Measurements from ENCODE around the gene BRD3OS. TPM values are rescaled to one million over a fixed set of nuclear protein-coding genes. Genes with fewer than 3 reads are reported as not detected.

The BRD3OS gene
- total and polyA plus RNA-seq, 10 of the 15 experiments (the other 5 are each of a cell fraction or from before 2014, with no cell fraction given): 2.1 to 13.7 (median 10.7) TPM

DNA sequence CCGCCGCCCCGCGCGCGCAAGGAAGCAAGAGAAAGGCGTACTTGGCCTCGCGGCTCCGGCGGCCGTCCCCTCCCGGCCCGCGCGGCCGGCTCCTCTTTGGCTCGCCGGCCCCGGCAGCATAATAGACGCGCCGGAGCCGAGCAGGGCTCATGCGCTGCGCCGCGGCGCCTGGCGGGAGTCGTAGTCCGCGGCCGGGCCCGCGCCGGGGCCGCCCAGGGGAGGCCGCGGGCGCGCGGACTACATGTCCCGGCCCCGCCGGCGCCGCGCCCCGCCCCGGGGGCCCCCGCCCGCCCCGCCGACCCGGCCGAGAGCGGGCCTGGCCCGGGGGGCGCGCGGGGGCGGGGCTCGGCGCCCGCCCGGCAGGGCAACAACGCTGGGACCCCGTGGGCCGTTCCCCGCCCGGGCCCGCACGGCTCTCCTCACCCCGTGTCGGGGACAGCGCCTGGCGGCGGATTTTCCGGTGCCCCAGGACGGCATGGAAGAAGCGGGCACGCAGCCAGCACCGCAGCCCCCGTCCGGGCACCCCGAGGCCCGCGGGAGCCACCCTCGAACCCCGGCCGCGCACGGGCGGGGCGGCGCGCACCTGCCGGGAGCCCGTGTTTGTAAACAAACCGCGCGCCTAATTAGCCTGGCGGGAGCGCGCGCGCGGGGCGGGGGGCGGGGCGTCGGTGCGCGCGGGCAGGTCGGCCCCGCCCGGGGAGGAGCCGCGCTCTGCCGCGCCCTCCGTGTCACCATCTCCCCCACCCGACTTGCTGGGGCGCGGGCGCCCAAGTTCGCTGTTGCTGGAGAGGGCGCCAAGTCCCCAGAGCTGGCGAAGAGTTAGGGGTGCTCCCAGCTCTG is 42.8 kb downstream of the BRD3OS start, which contains the start of gene BRD3 (continued):
- TF ChIP-seq RB1 (IDR thresholded peaks at IDR 0.05; ENCODE audit: borderline replicate concordance): peak; percentile 76; the same call in 1 of the 2 replicates

- Histone ChIP-seq H3K9ac (ENCODE audit: control insufficient read depth, insufficient read depth, low read length) (peak overlapping the region; percentile 45; the same call in 1 of the 2 replicates), H3K27me3 (replicated peaks in 1 of 2; ENCODE audit: control insufficient read depth in 2 of 2, insufficient read depth in 2 of 2, low read length in 1 of 2) (peaks cover 3% of the 10 kb centered on the region in 2 experiments; a peak in 2 of 4 replicates), H2AFZ (ENCODE audit: control insufficient read depth, low read depth, low read length) (peak overlapping the region; percentile 92), H3K4me2 (ENCODE audit: control insufficient read depth, insufficient read depth) (peak overlapping the region; percentile 56), H3K4me3 (peak overlapping the region; percentile 81), H3K79me2 (ENCODE audit: control insufficient read depth, insufficient read depth, low read length) (peaks cover 23% of the 10 kb centered on the region), H3K36me3 (ENCODE audit: control insufficient read depth in 2 of 2, insufficient read depth in 2 of 2, low read length in 1 of 2) (no peaks in the 10 kb centered on the region), H3K9me3 (replicated peaks; ENCODE audit: control insufficient read depth, insufficient read depth, low read length) (no peaks in the 10 kb centered on the region), H3K4me1 (ENCODE audit: control insufficient read depth, insufficient read depth, low read length) (0 out of 2 replicates have a peak, but pooled peaks cover 3% of the 10 kb centered on the region), H4K20me1 (ENCODE audit: control insufficient read depth, insufficient read depth) (peaks cover 5% of the 10 kb centered on the region), H3K27ac (ENCODE audit: control insufficient read depth, insufficient read depth) (no peak overlapping the region; the same call in 1 of the 2 replicates)
- FAIRE-seq (no peak), ATAC-seq (no peak), DNase-seq (ENCODE audit: low read depth, low spot score) (no peak)
- ChIA-PET RAD21 (ENCODE audit: unreplicated experiment) (no interaction called here), POLR2A (interaction anchor here (1.0 kb wide), 1 partner anchor 647 kb away, joined by 3 read pairs; no protein-coding TSS in a partner anchor), SMC1A (ENCODE audit: uncharacterized antibody, unreplicated experiment) (interaction anchor here (0.7 kb wide), 1 partner anchor 74 kb away, joined by 3 read pairs; no protein-coding TSS in a partner anchor), CTCF (interaction anchor here (0.9 to 1.0 kb wide), 2 partner anchors 67 to 75 kb away, joined by 4 read pairs; partner anchors contain the start of gene WDR5)
- BruUV-seq (replicated peaks): no TSS peak
- intact Hi-C loops (cut with micrococcal nuclease; ENCODE audit: unreplicated experiment): no loop called here
- in situ Hi-C loops (cut with MboI): no loop called here
- 14% methylated on average over 31 of the region's 31 CpGs for WGBS (ENCODE audit: insufficient coverage, insufficient replicate concordance, low lambda C conversion rate, missing lambda C conversion rate)
- TF ChIP-seq ETV6 (conservative IDR thresholded peaks at IDR 0.05 in 1 of 2, IDR thresholded peaks at IDR 0.05 in 1 of 2; ENCODE audit: borderline replicate concordance in 1 of 2, low read depth in 1 of 2) (no peak), EGR1 (IDR thresholded peaks at IDR 0.05; ENCODE audit: borderline replicate concordance in 1 of 2, low read depth in 2 of 2, low read length in 2 of 2) (no peak), CBX5 (IDR thresholded peaks at IDR 0.05; ENCODE audit: low read depth) (no peak), PRDM15 (CRISPR knock-in tag; IDR thresholded peaks at IDR 0.05) (no peak), FOXK2 (IDR thresholded peaks at IDR 0.05) (no peak), RBBP5 (conservative IDR thresholded peaks at IDR 0.05) (no peak), MTA3 (IDR thresholded peaks at IDR 0.05; ENCODE audit: borderline replicate concordance, low read length) (no peak), NR2F1 (conservative IDR thresholded peaks at IDR 0.05) (no peak), BMI1 (IDR thresholded peaks at IDR 0.05; ENCODE audit: borderline replicate concordance) (no peak), PAX8 (IDR thresholded peaks at IDR 0.05) (no peak)
- TF ChIP-seq, protein P1, sequence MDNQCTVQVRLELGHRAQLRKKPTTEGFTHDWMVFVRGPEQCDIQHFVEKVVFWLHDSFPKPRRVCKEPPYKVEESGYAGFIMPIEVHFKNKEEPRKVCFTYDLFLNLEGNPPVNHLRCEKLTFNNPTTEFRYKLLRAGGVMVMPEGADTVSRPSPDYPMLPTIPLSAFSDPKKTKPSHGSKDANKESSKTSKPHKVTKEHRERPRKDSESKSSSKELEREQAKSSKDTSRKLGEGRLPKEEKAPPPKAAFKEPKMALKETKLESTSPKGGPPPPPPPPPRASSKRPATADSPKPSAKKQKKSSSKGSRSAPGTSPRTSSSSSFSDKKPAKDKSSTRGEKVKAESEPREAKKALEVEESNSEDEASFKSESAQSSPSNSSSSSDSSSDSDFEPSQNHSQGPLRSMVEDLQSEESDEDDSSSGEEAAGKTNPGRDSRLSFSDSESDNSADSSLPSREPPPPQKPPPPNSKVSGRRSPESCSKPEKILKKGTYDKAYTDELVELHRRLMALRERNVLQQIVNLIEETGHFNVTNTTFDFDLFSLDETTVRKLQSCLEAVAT (IDR thresholded peaks at IDR 0.05): peak; percentile 27; the same call in 1 of the 2 replicates
These were observed 43.6 kb downstream of the BRD3OS start for GRCh38 chr9:134068744-134069479.

Data from GM12878 (cell line).